GM12878 (cell line): Measurements from ENCODE around the gene PLB1. TPM values are rescaled to one million over a fixed set of nuclear protein-coding genes. Genes with fewer than 3 reads are reported as not detected.
A peak's percentile ranks its signal among the peaks of the same experiment; 100 is the strongest.

Source experiments
- ATAC-seq: fragments of 200-7000 bp; cut with Tn5 transposase; 3 replicates; pipeline ENCODE4 v1.9.1; 2020; ENCODE audit warnings: mild to moderate bottlenecking, moderate library complexity
- BruUV-seq: library from RNA; stranded (reverse); fragments of 400-500 nt; replicated peaks from 2 replicates; lab custom pipeline; 2021; lab: Mats Ljungman, UMichigan
- CTCF ChIA-PET: fragments of 300-600 bp; sonication (Branson Sonifier 250); formaldehyde crosslinking; extraction: SDS; loops from one replicate; lab custom pipeline; 2021; ENCODE audit warnings: inconsistent platforms; lab: Yijun Ruan, JAX
- POLR2A ChIA-PET: fragments of 350-600 bp; formaldehyde crosslinking; extraction: SDS; loops from one replicate; lab custom pipeline; 2021; ENCODE audit warnings: inconsistent platforms; lab: Charles Lee
- RAD21 ChIA-PET: fragments of 300-600 bp; sonication (Branson Sonifier 250); formaldehyde crosslinking; loops from one replicate; lab custom pipeline; 2023; ENCODE audit warnings: antibody characterized with exemption; ENCODE audit not compliant: unreplicated experiment; lab: Charles Lee
- SMC1A ChIA-PET: fragments of 300-600 bp; sonication (Branson Sonifier 250); formaldehyde crosslinking; loops from one replicate; lab custom pipeline; 2023; ENCODE audit not compliant: unreplicated experiment, uncharacterized antibody; lab: Charles Lee
- DNase-seq: peaks from one replicate; pipeline ENCODE4 v3.0.0-alpha.2; 2011; ENCODE audit warnings: low read depth, low spot score
- FAIRE-seq: peaks from 3 replicates; lab custom pipeline; 2011; peaks lifted over from hg19 to GRCh38; lab: Jason Lieb, UNC
- H2AFZ ChIP-seq: 2 replicates; pipeline ENCODE4 v1.6.0; 2011; ENCODE audit warnings: low read depth, low read length, control low read depth; ENCODE audit not compliant: control insufficient read depth
- H3K27ac ChIP-seq: 2 replicates; pipeline ENCODE4 v1.5.1; 2011; ENCODE audit warnings: control low read depth; ENCODE audit not compliant: control insufficient read depth, insufficient read depth
- H3K27me3 ChIP-seq, 2 experiments: replicated peaks in 1 of 2; 2 replicates each; pipeline versions ENCODE4 v1.6.0 to v1.6.1; 2011; ENCODE audit warnings: low read length in 1 of 2; ENCODE audit not compliant: control insufficient read depth in 2 of 2, insufficient read depth in 2 of 2
- H3K36me3 ChIP-seq, 2 experiments: 2 replicates each; pipeline ENCODE4 v1.5.1; 2011; ENCODE audit warnings: low read length in 1 of 2; ENCODE audit not compliant: control insufficient read depth in 2 of 2, insufficient read depth in 2 of 2
- H3K4me1 ChIP-seq: 2 replicates; pipeline ENCODE4 v1.6.1; 2011; ENCODE audit warnings: mild to moderate bottlenecking, low read length, moderate library complexity, mixed read lengths; ENCODE audit not compliant: control insufficient read depth, insufficient read depth
- H3K4me2 ChIP-seq: 2 replicates; pipeline ENCODE4 v1.6.0; 2011; ENCODE audit warnings: control low read depth; ENCODE audit not compliant: control insufficient read depth, insufficient read depth
- H3K4me3 ChIP-seq: fragments of 200-600 bp; sonication (generic); 2 replicates; pipeline ENCODE4 v1.5.1; 2016
- H3K79me2 ChIP-seq: 2 replicates; pipeline ENCODE4 v1.6.0; 2011; ENCODE audit warnings: low read length; ENCODE audit not compliant: control insufficient read depth, insufficient read depth
- H3K9ac ChIP-seq: 2 replicates; pipeline ENCODE4 v1.8.0; 2011; ENCODE audit warnings: low read length, control low read depth, mixed read lengths; ENCODE audit not compliant: control insufficient read depth, insufficient read depth
- H3K9me3 ChIP-seq: replicated peaks from 3 replicates; pipeline ENCODE4 v1.5.1; 2011; ENCODE audit warnings: mild to moderate bottlenecking, low read length; ENCODE audit not compliant: control insufficient read depth, insufficient read depth
- H4K20me1 ChIP-seq: 2 replicates; pipeline ENCODE4 v1.6.0; 2011; ENCODE audit not compliant: control insufficient read depth, insufficient read depth
- LARP7 ChIP-seq: fragments of 450-650 bp; IDR thresholded peaks from 2 replicates; pipeline ENCODE4 v1.6.1; 2017; ENCODE audit warnings: mild to moderate bottlenecking
- ZNF207 ChIP-seq: fragments of 450-650 bp; IDR thresholded peaks from 2 replicates; pipeline ENCODE4 v1.6.1; 2014; ENCODE audit warnings: antibody characterized with exemption, mild to moderate bottlenecking, borderline replicate concordance
- WGBS: methylation state at CpG from one replicate; pipeline ENCODE4 v1.1.6; 2016; ENCODE audit warnings: low lambda C conversion rate; ENCODE audit not compliant: insufficient replicate concordance, insufficient coverage; ENCODE audit errors: missing lambda C conversion rate; 5-methylcytosine and 5-hydroxymethylcytosine counted together
- in situ Hi-C: fragments of 300-500 bp; cut with MboI; formaldehyde crosslinking; loops from 9 replicates; pipeline ENCODE4 v1.14.3; 2018; ENCODE audit warnings: mixed read lengths
- intact Hi-C: fragments of 100-400 bp; cut with micrococcal nuclease; formaldehyde crosslinking; loops from one replicate; pipeline ENCODE4 v1.14.2; 2022; ENCODE audit not compliant: unreplicated experiment
- polyA plus RNA-seq, 11 experiments: library from polyadenylated mRNA; depleted of rRNA in 4 of 11; unstranded in 6 of 11; stranded (reverse) in 5 of 11; fragments of >200 nt; fragmentation: Nextera tagmentation in 4 of 11; fragmentation: Illumina TruSeq in 1 of 11; extraction: Ambion mirVana in 4 of 11; extraction: Trizol in 1 of 11; gene quantifications; 1 replicate in 1 of 11; 2 replicates in 10 of 11; pipeline versions ENCODE4 v1.2.1 to v1.2.3, GENCODE V29; 2011 to 2016; ENCODE audit warnings: inconsistent platforms in 2 of 11, missing spikeins in 2 of 11, low read depth in 1 of 11
- total RNA-seq, 4 experiments: library from RNA; depleted of rRNA in 3 of 4; stranded (reverse); fragments of >200 nt in 3 of 4; fragmentation: Illumina TruSeq in 1 of 4; extraction: Trizol in 1 of 4; gene quantifications; 2 replicates each; pipeline versions ENCODE4 v1.2.1 to v1.2.3, GENCODE V29; 2013 to 2021
- TF ChIP-seq, protein P1 (sequence below): IDR thresholded peaks from 2 replicates; pipeline ENCODE4 v1.6.1; 2011; ENCODE audit warnings: borderline replicate concordance, low read depth, mild to moderate bottlenecking, moderate library complexity, low read length; ENCODE audit not compliant: insufficient read depth, poor library complexity, severe bottlenecking

The PLB1 gene
- total and polyA plus RNA-seq, 10 of the 15 experiments (the other 5 are each of a cell fraction or from before 2014, with no cell fraction given): 0.03 to 0.49 (median 0.28) TPM

DNA sequence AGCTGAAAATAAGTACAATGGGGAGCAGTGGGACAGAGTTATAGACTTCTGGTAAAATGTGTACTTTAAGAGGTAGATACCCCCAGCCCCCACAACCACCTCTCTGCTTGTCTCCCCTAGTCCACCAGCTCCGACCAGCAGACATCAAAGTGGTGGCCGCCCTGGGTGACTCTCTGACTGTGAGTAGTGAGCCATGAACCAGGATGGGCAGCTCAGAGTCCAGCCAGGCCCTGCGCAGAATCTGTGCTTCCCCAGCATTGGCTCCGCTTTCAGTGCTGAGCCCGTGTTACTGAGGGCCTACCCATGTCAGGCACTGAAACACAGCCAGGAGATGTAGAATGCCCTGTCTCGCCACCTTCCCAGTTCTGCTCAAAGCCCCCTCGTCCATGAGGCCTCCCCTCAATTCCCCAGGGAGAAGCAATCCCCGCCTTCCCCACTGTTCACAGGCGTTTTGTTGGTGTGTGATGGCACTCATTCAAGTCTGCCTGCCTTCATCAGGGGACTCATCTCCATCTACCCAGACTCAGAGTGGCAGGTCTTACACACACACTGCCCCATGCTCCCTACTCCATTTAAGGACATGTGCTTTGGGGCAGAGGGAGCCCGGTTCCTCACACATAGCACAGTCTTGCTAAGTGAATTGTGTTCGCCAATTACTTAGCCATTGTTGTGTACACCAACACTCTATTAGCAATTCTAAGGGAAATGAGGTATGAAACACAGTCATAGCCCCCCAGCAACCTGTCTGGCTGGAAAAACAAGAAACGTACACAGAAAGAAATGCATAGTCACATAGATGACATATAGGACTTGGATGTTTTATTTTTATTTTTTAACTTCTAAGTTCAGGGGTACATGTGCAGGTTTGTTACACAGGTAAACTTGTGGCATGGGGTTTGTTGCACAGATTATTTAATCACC lies 122.6 kb downstream of the PLB1 start:
- POLR2A ChIA-PET: no interaction called here

More for the DNA sequence above, 122.6 kb downstream of the PLB1 start:
- ATAC-seq (no peak), FAIRE-seq (no peak), DNase-seq (no peak)
- in situ Hi-C loops: no loop called here
- ChIA-PET SMC1A (interaction anchor here (1.4 kb wide), 1 partner anchor 23 kb away, joined by 4 read pairs; no protein-coding TSS in a partner anchor), CTCF (interaction anchor here (0.6 to 1.9 kb wide), 3 partner anchors 23 to 136 kb away, joined by 3 to 6 read pairs (median 4); no protein-coding TSS in a partner anchor), RAD21 (interaction anchor here (1.2 kb wide), 1 partner anchor 136 kb away, joined by 3 read pairs; no protein-coding TSS in a partner anchor)
- H3K79me2 ChIP-seq: no peaks in the 10 kb centered on the region
- BruUV-seq: no TSS peak
- no peak for TF ChIP-seq LARP7
- TF ChIP-seq ZNF207: no peak
- TF ChIP-seq, protein P1, sequence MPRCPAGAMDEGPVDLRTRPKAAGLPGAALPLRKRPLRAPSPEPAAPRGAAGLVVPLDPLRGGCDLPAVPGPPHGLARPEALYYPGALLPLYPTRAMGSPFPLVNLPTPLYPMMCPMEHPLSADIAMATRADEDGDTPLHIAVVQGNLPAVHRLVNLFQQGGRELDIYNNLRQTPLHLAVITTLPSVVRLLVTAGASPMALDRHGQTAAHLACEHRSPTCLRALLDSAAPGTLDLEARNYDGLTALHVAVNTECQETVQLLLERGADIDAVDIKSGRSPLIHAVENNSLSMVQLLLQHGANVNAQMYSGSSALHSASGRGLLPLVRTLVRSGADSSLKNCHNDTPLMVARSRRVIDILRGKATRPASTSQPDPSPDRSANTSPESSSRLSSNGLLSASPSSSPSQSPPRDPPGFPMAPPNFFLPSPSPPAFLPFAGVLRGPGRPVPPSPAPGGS: peak; percentile 38
- H3K4me1 ChIP-seq: peaks cover 11% of the 10 kb centered on the region
- no peak overlapping the region for H2AFZ ChIP-seq
- H3K36me3 ChIP-seq: no peaks in the 10 kb centered on the region
- 35% methylated on average over 12 of the region's 12 CpGs for WGBS
- no peak overlapping the region for H3K4me3 ChIP-seq
- no peak overlapping the region for H3K4me2 ChIP-seq
- H3K27ac ChIP-seq: no peak overlapping the region
- no peaks in the 10 kb centered on the region for H3K9me3 ChIP-seq
- no peaks in the 10 kb centered on the region; a peak in 2 of 4 replicates for H3K27me3 ChIP-seq
- no peaks in the 10 kb centered on the region for H4K20me1 ChIP-seq
- no peak overlapping the region for H3K9ac ChIP-seq
- intact Hi-C loops: no loop called here
